ENCODE results near the gene DZIP1L. TPM values are rescaled to one million over a fixed set of nuclear protein-coding genes. Genes with fewer than 3 reads are reported as not detected.

The DZIP1L gene
- total RNA-seq, 1 experiment from 2014 or later = 10.4 TPM

DNA sequence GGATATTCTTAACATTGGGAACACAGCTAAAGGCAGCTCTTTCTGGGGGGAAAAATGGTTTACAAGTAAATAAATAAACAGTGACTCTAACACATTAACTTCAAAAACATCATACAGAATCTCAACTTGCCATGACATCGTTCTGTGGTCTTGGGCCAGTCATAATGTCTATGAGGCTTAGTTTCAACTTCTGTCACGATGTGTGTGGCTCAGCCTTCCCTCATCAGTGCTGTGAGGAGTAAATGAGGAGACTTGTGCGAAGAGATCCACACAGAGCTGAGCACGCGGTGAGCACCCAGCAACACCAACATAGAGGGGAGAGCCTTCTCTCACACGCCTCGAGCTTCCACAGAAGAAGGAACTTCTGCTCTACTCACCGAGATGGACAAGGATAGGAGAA lies 49.0 kb downstream of the DZIP1L start:
- peaks cover 9 to 15% of the 10 kb centered on the region in 2 experiments for H3K4me1 Mint-ChIP-seq

More for the DNA sequence above, 49.0 kb downstream of the DZIP1L start:
- DNase-seq = no peak
- Histone ChIP-seq H3K23me2 (ENCODE audit: insufficient read length, low read depth, low read length, poor library complexity, severe bottlenecking) (no peaks in the 10 kb centered on the region), H2BK12ac (ENCODE audit: insufficient read length, low read depth, low read length) (no peak overlapping the region), H3K9me3 (ENCODE audit: control insufficient read depth, low read depth, low read length) (no peaks in the 10 kb centered on the region), H3K4ac (ENCODE audit: low read depth, low read length) (no peak overlapping the region), H3T11ph (ENCODE audit: low read length) (no peak overlapping the region), H3K56ac (ENCODE audit: insufficient read length, low read depth, low read length) (no peak overlapping the region), H3K9ac (ENCODE audit: extremely low read depth, insufficient read length, low read length) (no peak overlapping the region), H3K4me1 (ENCODE audit: insufficient read depth, low read length) (no peaks in the 10 kb centered on the region), H2AK5ac (ENCODE audit: insufficient read length, low read length) (no peak overlapping the region), H4K91ac (ENCODE audit: insufficient read length, low read depth, low read length) (no peak overlapping the region), H3K79me1 (ENCODE audit: insufficient read depth, low read depth, low read length, poor library complexity, severe bottlenecking) (no peaks in the 10 kb centered on the region), H2BK15ac (ENCODE audit: low read depth, low read length) (no peak overlapping the region), H3K27me3 (ENCODE audit: insufficient read depth, low read length) (no peaks in the 10 kb centered on the region), H4K20me1 (ENCODE audit: control insufficient read depth, insufficient read depth, insufficient read length) (no peaks in the 10 kb centered on the region), H3K14ac (ENCODE audit: insufficient read depth, low read length) (no peak overlapping the region), H3K18ac (ENCODE audit: insufficient read length, low read depth, low read length) (no peak overlapping the region), H3K27ac (ENCODE audit: insufficient read length, low read depth, low read length) (no peak overlapping the region), H2BK20ac (ENCODE audit: low read depth, low read length, poor library complexity, severe bottlenecking) (no peak overlapping the region), H3K23ac (ENCODE audit: insufficient read length, low read depth, low read length) (no peak overlapping the region), H2AFZ (ENCODE audit: low read length) (no peak overlapping the region), H4K5ac (ENCODE audit: insufficient read length, low read depth, low read length) (no peak overlapping the region), H4K8ac (replicated peaks; ENCODE audit: insufficient read length, low read depth, low read length) (no peak overlapping the region), H2BK120ac (ENCODE audit: low read depth, low read length, poor library complexity, severe bottlenecking) (no peak overlapping the region), H3K4me2 (ENCODE audit: insufficient read depth, insufficient read length, low read length) (no peak overlapping the region), H2BK5ac (ENCODE audit: insufficient read length, low read length) (no peak overlapping the region), H3K79me2 (ENCODE audit: insufficient read depth, low read length) (no peaks in the 10 kb centered on the region)
- no peak overlapping the region for H3K4me3 Mint-ChIP-seq
- no peaks in the 10 kb centered on the region for H3K27me3 Mint-ChIP-seq (ENCODE audit: low read depth)
- H3K36me3 Mint-ChIP-seq (ENCODE audit: insufficient read depth in 1 of 3, low read depth in 3 of 3) = peaks cover 25 to 46% (median 46%) of the 10 kb centered on the region in 3 experiments
- TF ChIP-seq, protein P1, sequence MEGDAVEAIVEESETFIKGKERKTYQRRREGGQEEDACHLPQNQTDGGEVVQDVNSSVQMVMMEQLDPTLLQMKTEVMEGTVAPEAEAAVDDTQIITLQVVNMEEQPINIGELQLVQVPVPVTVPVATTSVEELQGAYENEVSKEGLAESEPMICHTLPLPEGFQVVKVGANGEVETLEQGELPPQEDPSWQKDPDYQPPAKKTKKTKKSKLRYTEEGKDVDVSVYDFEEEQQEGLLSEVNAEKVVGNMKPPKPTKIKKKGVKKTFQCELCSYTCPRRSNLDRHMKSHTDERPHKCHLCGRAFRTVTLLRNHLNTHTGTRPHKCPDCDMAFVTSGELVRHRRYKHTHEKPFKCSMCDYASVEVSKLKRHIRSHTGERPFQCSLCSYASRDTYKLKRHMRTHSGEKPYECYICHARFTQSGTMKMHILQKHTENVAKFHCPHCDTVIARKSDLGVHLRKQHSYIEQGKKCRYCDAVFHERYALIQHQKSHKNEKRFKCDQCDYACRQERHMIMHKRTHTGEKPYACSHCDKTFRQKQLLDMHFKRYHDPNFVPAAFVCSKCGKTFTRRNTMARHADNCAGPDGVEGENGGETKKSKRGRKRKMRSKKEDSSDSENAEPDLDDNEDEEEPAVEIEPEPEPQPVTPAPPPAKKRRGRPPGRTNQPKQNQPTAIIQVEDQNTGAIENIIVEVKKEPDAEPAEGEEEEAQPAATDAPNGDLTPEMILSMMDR (conservative IDR thresholded peaks at IDR 0.05) = no peak
- H3K27ac Mint-ChIP-seq = no peak overlapping the region
- WGBS (ENCODE audit: extremely low coverage, insufficient read length, low lambda C conversion rate) = no CpG with 5 or more reads among the region's 8 CpGs
- no peaks in the 10 kb centered on the region for H3K9me3 Mint-ChIP-seq
